ENCODE measurements around the gene PRKCA. TPM values are rescaled to one million over a fixed set of nuclear protein-coding genes. Genes with fewer than 3 reads are reported as not detected.

The PRKCA gene
- total and polyA plus RNA-seq, 2 donors (not counting 3 experiments of a cell fraction or from before 2014, with no cell fraction given), result 7.5 to 34.2 TPM

- Histone ChIP-seq H3K9me1 (replicated peaks; ENCODE audit: control insufficient read depth, extremely low read depth, insufficient read depth, low read length) (no peaks in the 10 kb centered on the region), H3K36me3 (ENCODE audit: control insufficient read depth in 2 of 2, extremely low read depth in 1 of 2, insufficient read depth in 2 of 2, low read length in 2 of 2) (no peaks in the 10 kb centered on the region), H3K9ac (replicated peaks; ENCODE audit: extremely low read depth, insufficient read depth, low read length) (no peak overlapping the region), H3K4me3 (replicated peaks in 1 of 3; ENCODE audit: insufficient read depth in 1 of 3, low read depth in 1 of 3, low read length in 3 of 3) (no peak overlapping the region), H3K27me3 (ENCODE audit: control insufficient read depth in 2 of 2, insufficient read depth in 2 of 2, low read length in 2 of 2) (no peaks in the 10 kb centered on the region), H3K27ac (ENCODE audit: insufficient read depth, low read depth, low read length) (no peak overlapping the region), H3K79me2 (ENCODE audit: control insufficient read depth, insufficient read depth, low read length) (peaks cover 4% of the 10 kb centered on the region), H3K9me3 (replicated peaks; ENCODE audit: control insufficient read depth, insufficient read depth, low read length) (no peaks in the 10 kb centered on the region), H3K4me2 (ENCODE audit: insufficient read depth, low read length) (no peak overlapping the region), H2AFZ (ENCODE audit: low read depth, low read length) (no peak overlapping the region), H4K20me1 (replicated peaks; ENCODE audit: control insufficient read depth, extremely low read depth, insufficient read depth, low read length) (no peaks in the 10 kb centered on the region), H3K4me1 (ENCODE audit: control insufficient read depth, extremely low read depth, insufficient read depth, low read length) (no peaks in the 10 kb centered on the region)
- dilution Hi-C loops (cut with MboI; ENCODE audit: extremely low pct_ligation_motif_present, low sequenced_read_pairs), result no loop called here
- FAIRE-seq (no peak), DNase-seq (ENCODE audit: low read depth, low spot score) (no peak)
- ChIA-PET POLR2A (no interaction called here), CTCF (no interaction called here)
- intact Hi-C loops (cut with micrococcal nuclease), result no loop called here
- BruUV-seq (replicated peaks), result no TSS peak
- TF ChIP-seq GATA2 (IDR thresholded peaks at IDR 0.05; ENCODE audit: insufficient read depth, insufficient read length, low read depth, low read length) (no peak), POLR2AphosphoS5 (IDR thresholded peaks at IDR 0.05; ENCODE audit: insufficient read depth, low read depth, low read length) (no peak), MYC (IDR thresholded peaks at IDR 0.05; ENCODE audit: low read depth, low read length) (no peak), FOS (IDR thresholded peaks at IDR 0.05; ENCODE audit: borderline replicate concordance, insufficient read depth, low read length) (no peak), JUN (IDR thresholded peaks at IDR 0.05; ENCODE audit: borderline replicate concordance, insufficient read depth, insufficient read length, low read depth) (no peak), EZH2 (IDR thresholded peaks at IDR 0.05; ENCODE audit: borderline replicate concordance, low read depth, low read length, severe bottlenecking) (no peak), MAX (IDR thresholded peaks at IDR 0.05; ENCODE audit: insufficient read depth, insufficient read length) (no peak), POLR2A (IDR thresholded peaks at IDR 0.05; ENCODE audit: low read depth, low read length) (no peak)
- TF ChIP-seq, protein P1, sequence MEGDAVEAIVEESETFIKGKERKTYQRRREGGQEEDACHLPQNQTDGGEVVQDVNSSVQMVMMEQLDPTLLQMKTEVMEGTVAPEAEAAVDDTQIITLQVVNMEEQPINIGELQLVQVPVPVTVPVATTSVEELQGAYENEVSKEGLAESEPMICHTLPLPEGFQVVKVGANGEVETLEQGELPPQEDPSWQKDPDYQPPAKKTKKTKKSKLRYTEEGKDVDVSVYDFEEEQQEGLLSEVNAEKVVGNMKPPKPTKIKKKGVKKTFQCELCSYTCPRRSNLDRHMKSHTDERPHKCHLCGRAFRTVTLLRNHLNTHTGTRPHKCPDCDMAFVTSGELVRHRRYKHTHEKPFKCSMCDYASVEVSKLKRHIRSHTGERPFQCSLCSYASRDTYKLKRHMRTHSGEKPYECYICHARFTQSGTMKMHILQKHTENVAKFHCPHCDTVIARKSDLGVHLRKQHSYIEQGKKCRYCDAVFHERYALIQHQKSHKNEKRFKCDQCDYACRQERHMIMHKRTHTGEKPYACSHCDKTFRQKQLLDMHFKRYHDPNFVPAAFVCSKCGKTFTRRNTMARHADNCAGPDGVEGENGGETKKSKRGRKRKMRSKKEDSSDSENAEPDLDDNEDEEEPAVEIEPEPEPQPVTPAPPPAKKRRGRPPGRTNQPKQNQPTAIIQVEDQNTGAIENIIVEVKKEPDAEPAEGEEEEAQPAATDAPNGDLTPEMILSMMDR (IDR thresholded peaks at IDR 0.05; ENCODE audit: extremely low read depth in 1 of 2, insufficient read depth in 1 of 2, low read depth in 1 of 2, low read length in 2 of 2), result no peak
Observed at GRCh38 chr17:66527335-66527734, 224.9 kb downstream of the PRKCA start.

Measured in endothelial cell of umbilical vein (primary cell).